Measurements from ENCODE around the gene UNC5C. TPM values are rescaled to one million over a fixed set of nuclear protein-coding genes. Genes with fewer than 3 reads are reported as not detected.

UNC5C gene
- total and polyA plus RNA-seq, 7 experiments from 2014 or later, result not detected

DNA sequence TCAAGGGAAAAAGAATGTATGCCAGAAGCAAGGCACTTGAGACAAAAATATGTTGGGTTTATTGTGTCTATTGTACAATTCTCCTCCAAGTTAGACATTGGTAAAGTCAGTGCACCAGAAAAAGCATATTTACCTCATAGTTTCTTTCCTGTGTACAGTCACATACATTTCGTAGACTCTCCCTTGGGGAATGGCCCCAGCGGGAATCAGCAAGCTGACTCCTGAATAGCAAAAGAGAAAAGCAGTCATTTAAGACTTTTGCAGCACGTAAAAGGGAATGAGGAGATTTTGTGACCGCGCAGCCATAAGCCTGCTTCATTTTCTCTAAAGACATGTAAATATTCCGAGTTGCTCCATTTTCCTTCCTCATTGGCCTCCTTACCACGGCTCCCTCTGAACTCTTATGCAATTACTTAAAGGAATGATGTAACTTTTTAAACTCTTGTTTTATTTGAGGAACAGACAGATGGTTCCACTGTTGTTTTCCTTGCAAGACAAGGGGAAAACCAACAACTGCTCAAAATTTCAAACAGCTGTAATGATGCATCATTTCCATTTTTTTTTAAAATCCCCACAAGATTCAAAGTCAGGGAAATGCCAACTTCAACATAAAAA is 332.7 kb downstream of the UNC5C start:
- H3K36me3 Mint-ChIP-seq, result no peaks in the 10 kb centered on the region
- H3K9me3 Mint-ChIP-seq, result no peaks in the 10 kb centered on the region
- H3K36me3 ChIP-seq (ENCODE audit: control insufficient read depth in 2 of 3, insufficient read depth in 3 of 3, low read length in 3 of 3), result no peaks in the 10 kb centered on the region
- intact Hi-C loops (cut with micrococcal nuclease), result no loop called here
- H3K27ac Mint-ChIP-seq, result no peak overlapping the region
- no peak for DNase-seq
- ChIA-PET CTCF (no interaction called here), POLR2A (no interaction called here)
- no peak overlapping the region for H3K4me3 ChIP-seq (ENCODE audit: low read length)
- H3K27me3 ChIP-seq (ENCODE audit: control insufficient read depth in 2 of 2, insufficient read depth in 2 of 2, low read length in 2 of 2), result no peaks in the 10 kb centered on the region
- H3K4me3 Mint-ChIP-seq, result no peak overlapping the region
- H3K9me3 ChIP-seq (ENCODE audit: control insufficient read depth in 2 of 3, low read length in 3 of 3), result no peaks in the 10 kb centered on the region
- no peak overlapping the region for H3K27ac ChIP-seq (ENCODE audit: low read depth, low read length)
- H3K4me1 Mint-ChIP-seq, result no peaks in the 10 kb centered on the region
- H3K27me3 Mint-ChIP-seq, result peaks cover 0 to 9% (median 4%) of the 10 kb centered on the region in 5 donors
- peak; percentile 41 for ATAC-seq
- H3K4me1 ChIP-seq (ENCODE audit: control insufficient read depth in 2 of 2, insufficient read depth in 2 of 2, low read length in 2 of 2), result no peaks in the 10 kb centered on the region

DNA sequence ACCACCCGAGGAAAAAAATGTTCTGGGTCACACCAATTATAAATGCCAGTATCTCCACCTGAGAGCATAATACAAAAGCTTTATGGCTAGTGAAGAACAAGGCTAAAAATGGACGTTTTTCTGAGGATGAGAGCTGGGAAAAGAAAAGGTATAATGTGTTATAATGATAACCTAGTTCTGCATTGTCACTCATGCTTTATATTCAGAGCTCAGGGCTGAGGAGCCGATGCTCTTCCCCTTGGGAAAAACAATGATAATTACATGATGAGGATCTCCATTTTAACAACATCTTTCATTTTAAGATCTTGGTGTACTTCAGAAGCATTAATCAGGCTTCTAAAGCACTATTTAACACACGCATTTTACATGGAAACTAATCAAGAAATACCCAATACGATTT is 333.7 kb downstream of the UNC5C start:
- ATAC-seq, result no peak
- Mint-ChIP-seq H3K27me3 (peaks cover 0 to 9% (median 4%) of the 10 kb centered on the region in 5 donors), H3K36me3 (no peaks in the 10 kb centered on the region), H3K4me1 (no peaks in the 10 kb centered on the region), H3K27ac (no peak overlapping the region), H3K4me3 (no peak overlapping the region), H3K9me3 (no peaks in the 10 kb centered on the region)
- Histone ChIP-seq H3K27me3 (ENCODE audit: control insufficient read depth in 2 of 2, insufficient read depth in 2 of 2, low read length in 2 of 2) (no peaks in the 10 kb centered on the region), H3K36me3 (ENCODE audit: control insufficient read depth in 2 of 3, insufficient read depth in 3 of 3, low read length in 3 of 3) (no peaks in the 10 kb centered on the region), H3K4me1 (ENCODE audit: control insufficient read depth in 2 of 2, insufficient read depth in 2 of 2, low read length in 2 of 2) (no peaks in the 10 kb centered on the region), H3K4me3 (ENCODE audit: low read length) (no peak overlapping the region), H3K9me3 (ENCODE audit: control insufficient read depth in 2 of 3, low read length in 3 of 3) (no peaks in the 10 kb centered on the region), H3K27ac (ENCODE audit: low read depth, low read length) (no peak overlapping the region)
- DNase-seq, result no peak
- intact Hi-C loops (cut with micrococcal nuclease), result no loop called here
- CTCF ChIA-PET, result no interaction called here
- POLR2A ChIA-PET, result no interaction called here

DNA sequence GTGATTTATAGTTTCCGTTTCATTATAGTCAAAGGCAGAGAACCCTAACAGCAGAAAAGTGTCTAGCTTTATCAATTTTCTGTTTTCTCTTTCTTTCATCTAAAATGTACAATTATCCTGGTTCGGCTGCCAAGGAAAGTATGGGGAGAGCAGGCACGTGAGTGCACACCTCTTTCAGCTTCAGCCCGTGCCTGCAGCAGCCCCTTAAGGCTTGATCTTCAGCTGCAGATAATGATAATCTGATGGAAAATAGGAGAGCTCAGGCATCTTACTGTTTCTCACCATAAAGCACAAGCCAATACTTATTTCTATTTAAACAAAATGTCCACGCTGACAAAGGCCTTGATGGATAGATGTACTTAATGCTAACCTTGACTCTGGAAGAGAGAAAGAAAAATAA is 334.4 kb downstream of the UNC5C start:
- Mint-ChIP-seq H3K4me3 (no peak overlapping the region), H3K27me3 (peaks cover 0 to 11% (median 4%) of the 10 kb centered on the region in 5 donors), H3K27ac (no peak overlapping the region), H3K9me3 (no peaks in the 10 kb centered on the region), H3K4me1 (peaks cover 0 to 1% (median 0%) of the 10 kb centered on the region in 7 donors), H3K36me3 (no peaks in the 10 kb centered on the region)
- intact Hi-C loops (cut with micrococcal nuclease), result no loop called here
- DNase-seq (no peak), ATAC-seq (no peak)
- Histone ChIP-seq H3K4me3 (ENCODE audit: low read length) (no peak overlapping the region), H3K27ac (ENCODE audit: low read depth, low read length) (no peak overlapping the region), H3K4me1 (ENCODE audit: control insufficient read depth in 2 of 2, insufficient read depth in 2 of 2, low read length in 2 of 2) (no peaks in the 10 kb centered on the region), H3K27me3 (ENCODE audit: control insufficient read depth in 2 of 2, insufficient read depth in 2 of 2, low read length in 2 of 2) (no peaks in the 10 kb centered on the region), H3K36me3 (ENCODE audit: control insufficient read depth in 2 of 3, insufficient read depth in 3 of 3, low read length in 3 of 3) (no peaks in the 10 kb centered on the region), H3K9me3 (ENCODE audit: control insufficient read depth in 2 of 3, low read length in 3 of 3) (no peaks in the 10 kb centered on the region)
- CTCF ChIA-PET, result no interaction called here
- POLR2A ChIA-PET, result no interaction called here

GRCh38 chr4:95213366-95213765 is 335.4 kb downstream of the UNC5C start:
- H3K27me3 Mint-ChIP-seq, result peaks cover 0 to 11% (median 4%) of the 10 kb centered on the region in 5 donors
- no peaks in the 10 kb centered on the region for H3K9me3 Mint-ChIP-seq
- H3K4me3 Mint-ChIP-seq, result no peak overlapping the region
- no peaks in the 10 kb centered on the region for H3K36me3 Mint-ChIP-seq
- Histone ChIP-seq H3K9me3 (ENCODE audit: control insufficient read depth in 2 of 3, low read length in 3 of 3) (no peaks in the 10 kb centered on the region), H3K4me1 (ENCODE audit: control insufficient read depth in 2 of 2, insufficient read depth in 2 of 2, low read length in 2 of 2) (no peaks in the 10 kb centered on the region), H3K4me3 (ENCODE audit: low read length) (no peak overlapping the region), H3K27me3 (ENCODE audit: control insufficient read depth in 2 of 2, insufficient read depth in 2 of 2, low read length in 2 of 2) (no peaks in the 10 kb centered on the region), H3K27ac (ENCODE audit: low read depth, low read length) (no peak overlapping the region), H3K36me3 (ENCODE audit: control insufficient read depth in 2 of 3, insufficient read depth in 3 of 3, low read length in 3 of 3) (no peaks in the 10 kb centered on the region)
- intact Hi-C loops (cut with micrococcal nuclease), result no loop called here
- H3K27ac Mint-ChIP-seq, result no peak overlapping the region
- ATAC-seq, result no peak
- ChIA-PET POLR2A (no interaction called here), CTCF (no interaction called here)
- peaks cover 0 to 1% (median 0%) of the 10 kb centered on the region in 7 donors for H3K4me1 Mint-ChIP-seq
- no peak for DNase-seq

DNA sequence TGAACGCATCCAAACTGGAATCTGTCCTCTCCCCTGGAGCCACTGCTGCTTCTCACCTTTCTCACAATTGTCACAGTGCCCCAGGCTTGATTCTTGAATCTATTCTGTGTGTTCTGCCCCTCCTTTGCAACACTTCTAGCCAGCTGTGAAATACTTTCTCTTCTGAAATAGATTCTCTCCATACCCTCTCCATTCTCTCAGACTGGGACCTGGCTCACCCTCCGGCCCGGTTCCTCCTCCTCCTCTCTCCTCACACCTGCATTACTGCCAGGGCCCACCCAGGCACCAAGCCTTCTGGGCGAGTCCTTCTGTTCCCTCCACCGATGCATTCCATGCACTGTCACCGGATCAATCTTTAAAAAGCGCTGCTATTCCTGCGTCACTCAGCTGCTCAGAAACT is 336.1 kb downstream of the UNC5C start:
- Histone ChIP-seq H3K27ac (ENCODE audit: low read depth, low read length) (no peak overlapping the region), H3K4me1 (ENCODE audit: control insufficient read depth in 2 of 2, insufficient read depth in 2 of 2, low read length in 2 of 2) (no peaks in the 10 kb centered on the region), H3K4me3 (ENCODE audit: low read length) (no peak overlapping the region), H3K9me3 (ENCODE audit: control insufficient read depth in 2 of 3, low read length in 3 of 3) (no peaks in the 10 kb centered on the region), H3K27me3 (ENCODE audit: control insufficient read depth in 2 of 2, insufficient read depth in 2 of 2, low read length in 2 of 2) (no peaks in the 10 kb centered on the region), H3K36me3 (ENCODE audit: control insufficient read depth in 2 of 3, insufficient read depth in 3 of 3, low read length in 3 of 3) (no peaks in the 10 kb centered on the region)
- ATAC-seq (no peak), DNase-seq (no peak)
- Mint-ChIP-seq H3K27me3 (peaks cover 0 to 11% (median 4%) of the 10 kb centered on the region in 5 donors), H3K4me3 (no peak overlapping the region), H3K4me1 (peaks cover 0 to 1% (median 0%) of the 10 kb centered on the region in 7 donors), H3K9me3 (no peaks in the 10 kb centered on the region), H3K36me3 (no peaks in the 10 kb centered on the region), H3K27ac (no peak overlapping the region)
- intact Hi-C loops (cut with micrococcal nuclease), result no loop called here
- ChIA-PET POLR2A (no interaction called here), CTCF (no interaction called here)

GRCh38 chr4:95209927-95210326 is 338.8 kb downstream of the UNC5C start:
- POLR2A ChIA-PET, result no interaction called here
- no peak overlapping the region for H3K4me3 ChIP-seq (ENCODE audit: low read length)
- H3K27ac ChIP-seq (ENCODE audit: low read depth, low read length), result no peak overlapping the region
- DNase-seq, result no peak
- Mint-ChIP-seq H3K27ac (no peak overlapping the region), H3K9me3 (no peaks in the 10 kb centered on the region), H3K27me3 (peaks cover 0 to 11% (median 4%) of the 10 kb centered on the region in 5 donors), H3K36me3 (no peaks in the 10 kb centered on the region), H3K4me1 (peaks cover 0 to 1% (median 0%) of the 10 kb centered on the region in 7 donors), H3K4me3 (no peak overlapping the region)
- H3K36me3 ChIP-seq (ENCODE audit: control insufficient read depth in 2 of 3, insufficient read depth in 3 of 3, low read length in 3 of 3), result no peaks in the 10 kb centered on the region
- no peak for ATAC-seq
- intact Hi-C loops (cut with micrococcal nuclease), result no loop called here
- H3K4me1 ChIP-seq (ENCODE audit: control insufficient read depth in 2 of 2, insufficient read depth in 2 of 2, low read length in 2 of 2), result no peaks in the 10 kb centered on the region
- no peaks in the 10 kb centered on the region for H3K27me3 ChIP-seq (ENCODE audit: control insufficient read depth in 2 of 2, insufficient read depth in 2 of 2, low read length in 2 of 2)
- CTCF ChIA-PET, result no interaction called here
- H3K9me3 ChIP-seq (ENCODE audit: control insufficient read depth in 2 of 3, low read length in 3 of 3), result no peaks in the 10 kb centered on the region

GRCh38 chr4:95204873-95205272 is 343.9 kb downstream of the UNC5C start:
- H3K4me1 Mint-ChIP-seq, result peaks cover 0 to 1% (median 0%) of the 10 kb centered on the region in 7 donors
- Histone ChIP-seq H3K9me3 (ENCODE audit: control insufficient read depth in 2 of 3, low read length in 3 of 3) (no peaks in the 10 kb centered on the region), H3K27me3 (ENCODE audit: control insufficient read depth in 2 of 2, insufficient read depth in 2 of 2, low read length in 2 of 2) (no peaks in the 10 kb centered on the region), H3K4me1 (ENCODE audit: control insufficient read depth in 2 of 2, insufficient read depth in 2 of 2, low read length in 2 of 2) (no peaks in the 10 kb centered on the region), H3K27ac (ENCODE audit: low read depth, low read length) (no peak overlapping the region), H3K4me3 (ENCODE audit: low read length) (no peak overlapping the region), H3K36me3 (ENCODE audit: control insufficient read depth in 2 of 3, insufficient read depth in 3 of 3, low read length in 3 of 3) (no peaks in the 10 kb centered on the region)
- ChIA-PET CTCF (interaction anchor here (0.9 to 1.5 kb wide), 2 partner anchors 35 to 38 kb away, joined by 5 to 6 read pairs; no protein-coding TSS in a partner anchor), POLR2A (no interaction called here)
- no peak for DNase-seq
- no peaks in the 10 kb centered on the region for H3K36me3 Mint-ChIP-seq
- no peak overlapping the region for H3K27ac Mint-ChIP-seq
- intact Hi-C loops (cut with micrococcal nuclease), result loop anchor here in 1 of 2 donors (1.0 kb wide), 1 partner anchor 39 kb away; no protein-coding TSS in a partner anchor
- no peak for ATAC-seq
- H3K27me3 Mint-ChIP-seq, result peaks cover 0 to 2% (median 0%) of the 10 kb centered on the region in 5 donors
- no peaks in the 10 kb centered on the region for H3K9me3 Mint-ChIP-seq
- no peak overlapping the region for H3K4me3 Mint-ChIP-seq
